Glutamatergic neuron (in vitro differentiated cells): ENCODE measurements around the gene LSG1. TPM values are rescaled to one million over a fixed set of nuclear protein-coding genes. Genes with fewer than 3 reads are reported as not detected.

Source experiments
- DNase-seq: peaks from one replicate; pipeline ENCODE4 v3.0.0; 2022
- H3K27ac Mint-ChIP-seq: one replicate; pipeline ENCODE4 v1.8.0; 2020; ENCODE audit warnings: mild to moderate bottlenecking, mixed read lengths, inconsistent platforms; ENCODE audit not compliant: unreplicated experiment
- H3K27me3 Mint-ChIP-seq: one replicate; pipeline ENCODE4 v1.8.0; 2020; ENCODE audit warnings: mild to moderate bottlenecking, moderate library complexity, mixed read lengths, inconsistent platforms; ENCODE audit not compliant: unreplicated experiment
- H3K36me3 Mint-ChIP-seq: one replicate; pipeline ENCODE4 v1.8.0; 2020; ENCODE audit warnings: mild to moderate bottlenecking, mixed read lengths, inconsistent platforms; ENCODE audit not compliant: unreplicated experiment
- H3K4me1 Mint-ChIP-seq: one replicate; pipeline ENCODE4 v1.8.0; 2020; ENCODE audit warnings: mild to moderate bottlenecking, low read depth, mixed read lengths, inconsistent platforms; ENCODE audit not compliant: unreplicated experiment
- H3K4me3 Mint-ChIP-seq: one replicate; pipeline ENCODE4 v1.8.0; 2020; ENCODE audit warnings: mild to moderate bottlenecking, mixed read lengths, inconsistent platforms; ENCODE audit not compliant: unreplicated experiment
- H3K9me3 Mint-ChIP-seq: one replicate; pipeline ENCODE4 v1.8.0; 2020; ENCODE audit warnings: mild to moderate bottlenecking, moderate library complexity, mixed read lengths, inconsistent platforms; ENCODE audit not compliant: unreplicated experiment
- total RNA-seq: library from RNA; stranded (reverse); fragmentation: NEBNext Ultra II Directional; extraction: Animal tissue kit (Norgen Biotek cat#: 25700); gene quantifications from one replicate; pipeline ENCODE4 v1.2.1, GENCODE V29; 2021; ENCODE audit not compliant: unreplicated experiment
- TF ChIP-seq, protein P1 (sequence below): fragments of 200-600 bp; sonication (generic); IDR thresholded peaks from one replicate; pipeline ENCODE4 v1.5.0; 2021; ENCODE audit not compliant: partially characterized antibody, unreplicated experiment

Gene LSG1
- total RNA-seq, 1 donor from 2014 or later = 26.5 TPM

DNA sequence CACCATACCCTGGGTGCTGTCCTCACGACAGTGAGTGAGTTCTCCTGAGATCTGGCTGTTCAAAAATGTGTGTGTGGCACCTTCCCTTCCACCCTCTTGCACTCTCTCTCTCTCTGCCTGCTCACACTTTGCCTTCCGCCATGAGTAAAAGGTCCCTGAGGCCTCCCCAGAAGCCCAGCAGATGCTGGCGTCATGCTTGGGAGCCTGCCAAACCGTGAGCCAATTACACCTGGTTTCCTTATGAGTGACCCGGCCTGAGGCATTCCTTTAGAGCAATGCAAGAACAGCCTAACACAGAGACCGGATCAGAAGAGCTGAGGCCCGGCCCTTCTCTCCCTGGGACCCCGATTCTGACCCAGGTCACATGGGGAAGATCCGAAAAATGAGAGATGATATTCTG is 54.2 kb downstream of the LSG1 start:
- no peak for DNase-seq
- TF ChIP-seq, protein P1, sequence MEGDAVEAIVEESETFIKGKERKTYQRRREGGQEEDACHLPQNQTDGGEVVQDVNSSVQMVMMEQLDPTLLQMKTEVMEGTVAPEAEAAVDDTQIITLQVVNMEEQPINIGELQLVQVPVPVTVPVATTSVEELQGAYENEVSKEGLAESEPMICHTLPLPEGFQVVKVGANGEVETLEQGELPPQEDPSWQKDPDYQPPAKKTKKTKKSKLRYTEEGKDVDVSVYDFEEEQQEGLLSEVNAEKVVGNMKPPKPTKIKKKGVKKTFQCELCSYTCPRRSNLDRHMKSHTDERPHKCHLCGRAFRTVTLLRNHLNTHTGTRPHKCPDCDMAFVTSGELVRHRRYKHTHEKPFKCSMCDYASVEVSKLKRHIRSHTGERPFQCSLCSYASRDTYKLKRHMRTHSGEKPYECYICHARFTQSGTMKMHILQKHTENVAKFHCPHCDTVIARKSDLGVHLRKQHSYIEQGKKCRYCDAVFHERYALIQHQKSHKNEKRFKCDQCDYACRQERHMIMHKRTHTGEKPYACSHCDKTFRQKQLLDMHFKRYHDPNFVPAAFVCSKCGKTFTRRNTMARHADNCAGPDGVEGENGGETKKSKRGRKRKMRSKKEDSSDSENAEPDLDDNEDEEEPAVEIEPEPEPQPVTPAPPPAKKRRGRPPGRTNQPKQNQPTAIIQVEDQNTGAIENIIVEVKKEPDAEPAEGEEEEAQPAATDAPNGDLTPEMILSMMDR = no peak
- Mint-ChIP-seq H3K9me3 (peaks cover 2% of the 10 kb centered on the region), H3K27me3 (no peaks in the 10 kb centered on the region), H3K4me1 (no peaks in the 10 kb centered on the region), H3K36me3 (peaks cover 8% of the 10 kb centered on the region), H3K27ac (no peak overlapping the region), H3K4me3 (no peak overlapping the region)

DNA sequence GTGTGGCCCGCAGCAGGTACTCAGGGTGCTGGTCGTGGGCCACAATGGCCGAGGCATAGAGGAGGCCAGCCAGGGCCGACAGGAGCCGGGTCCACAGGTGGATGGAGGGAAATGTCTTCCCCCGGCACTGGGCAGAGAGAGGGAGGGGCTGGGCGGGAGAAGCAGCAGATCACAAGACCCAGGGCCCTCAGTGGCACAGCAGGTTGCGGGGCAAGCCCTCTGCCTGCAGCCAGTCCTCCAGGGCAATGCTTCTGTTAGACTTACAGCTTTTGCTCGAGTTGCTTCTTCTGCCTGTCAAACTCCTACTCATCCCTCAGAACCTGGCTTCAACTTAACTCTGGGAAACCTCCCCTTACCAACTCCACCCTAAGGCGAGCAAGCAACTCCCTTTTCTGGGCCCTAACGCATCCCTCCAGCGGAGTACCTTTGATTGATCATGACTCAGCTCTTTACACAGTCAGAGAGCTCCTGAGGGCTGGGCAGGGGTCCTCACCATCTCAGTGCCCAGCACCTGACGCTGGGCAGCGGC is 54.8 kb downstream of the LSG1 start:
- Mint-ChIP-seq H3K4me3 (no peak overlapping the region), H3K36me3 (peaks cover 8% of the 10 kb centered on the region), H3K4me1 (no peaks in the 10 kb centered on the region), H3K27me3 (no peaks in the 10 kb centered on the region), H3K9me3 (peaks cover 2% of the 10 kb centered on the region), H3K27ac (no peak overlapping the region)
- TF ChIP-seq, protein P1 = no peak
- DNase-seq = no peak

DNA sequence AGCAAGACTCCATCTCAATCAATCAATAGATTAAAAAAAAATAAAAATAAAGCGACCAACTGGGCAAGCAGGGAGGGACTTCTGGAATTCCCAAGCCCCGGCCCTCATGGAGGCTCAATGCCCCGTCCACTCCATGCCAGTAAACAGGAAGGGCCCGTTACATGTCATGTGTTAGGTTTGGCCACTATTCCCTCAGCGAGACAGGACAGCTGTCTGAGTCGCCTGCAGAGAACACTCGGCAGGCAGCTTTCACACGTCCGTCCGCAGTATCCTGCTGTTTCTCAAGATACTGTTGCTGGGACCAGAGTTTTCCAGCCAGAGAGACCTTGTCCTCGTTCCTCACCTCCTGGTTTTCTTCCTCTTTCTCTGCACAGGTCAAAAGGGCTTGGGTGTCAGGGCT is 56.8 kb downstream of the LSG1 start:
- no peaks in the 10 kb centered on the region for H3K4me1 Mint-ChIP-seq
- no peaks in the 10 kb centered on the region for H3K27me3 Mint-ChIP-seq
- no peak for DNase-seq
- H3K27ac Mint-ChIP-seq = no peak overlapping the region
- H3K9me3 Mint-ChIP-seq = peaks cover 2% of the 10 kb centered on the region
- TF ChIP-seq, protein P1 = no peak
- H3K4me3 Mint-ChIP-seq = no peak overlapping the region
- H3K36me3 Mint-ChIP-seq = peaks cover 5% of the 10 kb centered on the region

DNA sequence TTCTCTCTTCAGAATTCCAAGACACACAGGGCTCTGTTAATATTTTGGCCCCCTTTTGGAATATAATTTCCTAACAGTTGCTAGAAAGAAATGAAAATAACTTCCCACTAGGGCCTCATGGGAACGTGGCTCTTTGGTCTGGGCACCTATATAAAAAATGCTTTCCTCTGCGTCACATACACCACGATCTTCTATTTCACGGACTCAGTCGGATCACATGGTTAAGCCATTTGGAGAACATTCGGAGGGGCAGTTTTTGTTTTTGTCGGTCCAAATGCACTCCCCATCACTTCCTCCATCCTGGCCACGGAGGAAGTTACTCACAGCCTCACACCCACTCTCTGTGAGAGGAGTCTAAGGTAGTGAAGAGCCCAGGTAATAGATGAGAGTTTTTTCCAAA is 59.8 kb downstream of the LSG1 start:
- Mint-ChIP-seq H3K4me1 (peaks cover 17% of the 10 kb centered on the region), H3K4me3 (no peak overlapping the region), H3K36me3 (no peaks in the 10 kb centered on the region), H3K27ac (no peak overlapping the region), H3K27me3 (no peaks in the 10 kb centered on the region), H3K9me3 (peaks cover 10% of the 10 kb centered on the region)
- DNase-seq = no peak
- TF ChIP-seq, protein P1 = no peak

DNA sequence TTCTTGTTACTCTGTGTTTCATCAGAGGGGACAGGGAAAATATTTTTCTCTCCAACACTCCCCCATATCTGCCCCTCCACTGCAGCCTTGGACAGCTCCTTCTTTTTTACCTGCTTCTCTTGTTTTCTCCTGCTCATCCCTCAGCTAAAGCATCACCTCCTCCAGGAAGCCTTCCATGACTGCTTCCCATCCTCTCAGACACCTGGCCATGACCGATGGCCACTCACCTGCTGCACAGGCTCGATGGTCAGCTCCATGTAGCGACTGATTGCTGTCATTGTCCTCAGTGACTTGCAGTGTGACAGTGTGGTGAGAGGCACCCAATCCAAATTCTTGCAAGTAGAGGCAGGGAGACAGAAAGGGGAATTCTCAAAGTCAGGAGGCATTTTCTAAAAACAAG is 61.3 kb downstream of the LSG1 start:
- Mint-ChIP-seq H3K4me3 (no peak overlapping the region), H3K36me3 (no peaks in the 10 kb centered on the region), H3K27ac (no peak overlapping the region), H3K9me3 (peaks cover 10% of the 10 kb centered on the region), H3K4me1 (peaks cover 18% of the 10 kb centered on the region), H3K27me3 (no peaks in the 10 kb centered on the region)
- TF ChIP-seq, protein P1 = no peak
- DNase-seq = no peak
